Aorta (tissue), 5 donors: ENCODE data around the gene CRYBA2. TPM values are rescaled to one million over a fixed set of nuclear protein-coding genes. Genes with fewer than 3 reads are reported as not detected.

Source experiments
- ATAC-seq: fragments of 200-7000 bp; cut with Tn5 transposase; one replicate; pipeline ENCODE4 v1.9.1; 2022; ENCODE audit warnings: moderate library complexity; ENCODE audit not compliant: low FRiP score
- DNase-seq, 2 donors: peaks; one replicate each; pipeline ENCODE4 v3.0.0-alpha.2; 2020
- H3K27ac ChIP-seq, 2 donors: one replicate each; pipeline ENCODE4 v1.5.1; 2013; ENCODE audit warnings: low read length in 2 of 2, mild to moderate bottlenecking in 2 of 2, moderate library complexity in 2 of 2, control low read depth in 1 of 2, inconsistent platforms in 1 of 2, low read depth in 1 of 2
- H3K27me3 ChIP-seq, 2 donors: one replicate each; pipeline ENCODE4 v1.6.1; 2013; ENCODE audit warnings: control low read depth in 1 of 2, low read length in 1 of 2, mild to moderate bottlenecking in 1 of 2, moderate library complexity in 1 of 2; ENCODE audit not compliant: insufficient read depth in 2 of 2, control insufficient read depth in 1 of 2
- H3K36me3 ChIP-seq, 2 donors: one replicate each; pipeline ENCODE4 v1.6.1; 2013; ENCODE audit warnings: control low read depth in 1 of 2, low read length in 1 of 2, mild to moderate bottlenecking in 1 of 2; ENCODE audit not compliant: insufficient read depth in 2 of 2, control insufficient read depth in 1 of 2
- H3K4me1 ChIP-seq, 2 donors: one replicate each; pipeline ENCODE4 v1.6.1; 2013; ENCODE audit warnings: low read length in 2 of 2, control low read depth in 1 of 2, mild to moderate bottlenecking in 1 of 2, moderate library complexity in 1 of 2; ENCODE audit not compliant: insufficient read depth in 2 of 2, control insufficient read depth in 1 of 2
- H3K4me3 ChIP-seq, 2 donors: one replicate each; pipeline ENCODE4 v1.5.1; 2013; ENCODE audit warnings: low read length in 2 of 2, control low read depth in 1 of 2, mild to moderate bottlenecking in 1 of 2
- H3K9me3 ChIP-seq: one replicate; pipeline ENCODE4 v1.6.1; 2013; ENCODE audit warnings: mild to moderate bottlenecking, low read length; ENCODE audit not compliant: control insufficient read depth
- WGBS, 2 donors: extraction: QIAGEN DNeasy Blood & Tissue Kit; methylation state at CpG; one replicate each; pipeline ENCODE4 v1.1.7; 2013; 5-methylcytosine and 5-hydroxymethylcytosine counted together
- intact Hi-C, 2 donors: fragments of 100-400 bp; cut with DNase I; formaldehyde crosslinking; loops; one replicate each; pipeline versions ENCODE4 v1.14.2 to v1.15.0; 2022
- microRNA-seq, 2 donors: library from miRNA; unstranded; fragments of <30 nt; microRNA quantifications; one replicate each; pipeline ENCODE4 v1.2.0, GENCODE V29; 2020
- polyA plus RNA-seq, 2 donors: library from polyadenylated mRNA; stranded (reverse); fragments of 200-250 nt; gene quantifications; one replicate each; pipeline ENCODE4 v1.2.3, GENCODE V29; 2013
- total RNA-seq, 2 donors: library from RNA; stranded (reverse); fragmentation: NEBNext Ultra II Directional; extraction: Animal tissue kit (Norgen Biotek cat#: 25700); gene quantifications; one replicate each; pipeline ENCODE4 v1.2.1, GENCODE V29; 2021
- donor health status: healthy with polysubstance abuse.
- donor health status: Bipolar disorder and iron deficiency.
- donor health status: DM: no; HTN: no; CAD: no.
- donor health status: DM: no; HTN: no; CAD: no.
- donor health status: DM: yes; HTN: yes; CAD: no.

CRYBA2 gene
- total and polyA plus RNA-seq, 4 donors, result not detected

GRCh38 chr2:218944759-218945404 lies 48.3 kb downstream of the CRYBA2 start:
- Histone ChIP-seq H3K27me3 (no peaks in the 10 kb centered on the region), H3K9me3 (no peaks in the 10 kb centered on the region), H3K36me3 (no peaks in the 10 kb centered on the region), H3K4me3 (no peak overlapping the region), H3K4me1 (no peaks in the 10 kb centered on the region), H3K27ac (no peak overlapping the region)
- WGBS, 2 donors, result 87 to 100% methylated on average over 1 of the region's 1 CpG
- ATAC-seq (no peak), DNase-seq (no peak)
- intact Hi-C loops, result no loop called here

Small RNA genes within 50 kb of the gene (microRNA-seq; reads per million reads assigned to microRNA genes)
- gene MIR375, result 143 to 167 reads per million in 2 donors

Other genes starting within 250 kb of the CRYBA2 start
- 10 to 100 TPM; 31.9 to 50.6 TPM for gene CYP27A1, start 211.3 kb downstream of the CRYBA2 start, total RNA-seq
- 10 to 100 TPM; 19.3 to 40.4 TPM for gene CYP27A1, start 211.3 kb downstream of the CRYBA2 start, polyA plus RNA-seq
- 1 to 10 TPM in 1 of 2 donors, under 1 TPM in 1; 0.19 to 1.0 TPM for gene PRKAG3, start 161.6 kb downstream of the CRYBA2 start, total RNA-seq
- gene PRKAG3, start 161.6 kb downstream of the CRYBA2 start, polyA plus RNA-seq, result under 1 TPM; 0.13 to 0.20 TPM
- 1 to 10 TPM in 1 of 2 donors, under 1 TPM in 1; 0.88 to 2.1 TPM for gene WNT6, start 133.6 kb downstream of the CRYBA2 start, total RNA-seq
- not detected for gene WNT6, start 133.6 kb downstream of the CRYBA2 start, polyA plus RNA-seq
- gene WNT10A, start 112.6 kb downstream of the CRYBA2 start, total RNA-seq, result not detected
- gene WNT10A, start 112.6 kb downstream of the CRYBA2 start, polyA plus RNA-seq, result not detected
- gene CDK5R2, start 33.8 kb downstream of the CRYBA2 start, total RNA-seq, result not detected
- gene CDK5R2, start 33.8 kb downstream of the CRYBA2 start, polyA plus RNA-seq, result not detected
- not detected for gene FEV, start 8.2 kb downstream of the CRYBA2 start, total RNA-seq
- gene FEV, start 8.2 kb downstream of the CRYBA2 start, polyA plus RNA-seq, result 1 to 10 TPM in 1 of 2 donors, not detected in 1; 1.9 TPM
- not detected for gene CFAP65, start 48.1 kb upstream of the CRYBA2 start, total RNA-seq
- gene CFAP65, start 48.1 kb upstream of the CRYBA2 start, polyA plus RNA-seq, result under 1 TPM in 1 of 2 donors, not detected in 1; 0.15 TPM
- not detected for gene IHH, start 67.5 kb upstream of the CRYBA2 start, total RNA-seq
- gene IHH, start 67.5 kb upstream of the CRYBA2 start, polyA plus RNA-seq, result 1 to 10 TPM in 1 of 2 donors, under 1 TPM in 1; 0.05 to 2.0 TPM
- 1 to 10 TPM; 6.8 to 9.8 TPM for gene NHEJ1, start 167.4 kb upstream of the CRYBA2 start, total RNA-seq
- gene NHEJ1, start 167.4 kb upstream of the CRYBA2 start, polyA plus RNA-seq, result 1 to 10 TPM; 8.1 to 8.9 TPM
- 1 to 10 TPM; 3.5 to 7.3 TPM for gene SLC23A3, start 176.6 kb upstream of the CRYBA2 start, total RNA-seq
- 1 to 10 TPM; 1.6 to 4.7 TPM for gene SLC23A3, start 176.6 kb upstream of the CRYBA2 start, polyA plus RNA-seq
- gene CNPPD1, start 183.5 kb upstream of the CRYBA2 start, total RNA-seq, result 10 to 100 TPM; 36.9 to 50.0 TPM
- gene CNPPD1, start 183.5 kb upstream of the CRYBA2 start, polyA plus RNA-seq, result 10 to 100 TPM; 23.9 to 52.3 TPM
- gene RETREG2, start 184.9 kb upstream of the CRYBA2 start, total RNA-seq, result 10 to 100 TPM; 48.0 to 70.6 TPM
- gene RETREG2, start 184.9 kb upstream of the CRYBA2 start, polyA plus RNA-seq, result 10 to 100 TPM; 19.3 to 44.2 TPM
- gene ZFAND2B, start 213.4 kb upstream of the CRYBA2 start, total RNA-seq, result 10 to 100 TPM; 40.7 to 43.6 TPM
- 10 to 100 TPM; 30.2 to 73.4 TPM for gene ZFAND2B, start 213.4 kb upstream of the CRYBA2 start, polyA plus RNA-seq
- 10 to 100 TPM; 16.9 to 28.9 TPM for gene ABCB6, start 225.5 kb upstream of the CRYBA2 start, total RNA-seq
- gene ABCB6, start 225.5 kb upstream of the CRYBA2 start, polyA plus RNA-seq, result 10 to 100 TPM; 16.5 to 72.5 TPM
- gene ATG9A, start 236.2 kb upstream of the CRYBA2 start, total RNA-seq, result 10 to 100 TPM; 33.9 to 36.3 TPM
- gene ATG9A, start 236.2 kb upstream of the CRYBA2 start, polyA plus RNA-seq, result 10 to 100 TPM in 1 of 2 donors, 1 to 10 TPM in 1; 9.6 to 36.6 TPM
- 10 to 100 TPM; 21.4 to 55.9 TPM for gene ANKZF1, start 236.4 kb upstream of the CRYBA2 start, total RNA-seq
- 100 to 1,000 TPM in 1 of 2 donors, 10 to 100 TPM in 1; 12.9 to 101 TPM for gene ANKZF1, start 236.4 kb upstream of the CRYBA2 start, polyA plus RNA-seq